ENCODE results near the gene MGRN1.

Gene MGRN1

GRCh38 chr16:4580250-4580649 lies 44.4 kb upstream of the MGRN1 start:
- TF ChIP-seq FOXP2 (optimal IDR thresholded peaks at IDR 0.05; ENCODE audit: borderline replicate concordance, extremely low read depth, extremely low read length, insufficient read depth) (no peak), SIN3A (IDR thresholded peaks at IDR 0.05; ENCODE audit: borderline replicate concordance, insufficient read depth, low read length) (no peak), POLR2AphosphoS5 (IDR thresholded peaks at IDR 0.05; ENCODE audit: low read depth, low read length) (no peak), REST (IDR thresholded peaks at IDR 0.05; ENCODE audit: insufficient read depth in 1 of 2, low read depth in 2 of 2, low read length in 2 of 2) (no peak), TAF1 (IDR thresholded peaks at IDR 0.05; ENCODE audit: borderline replicate concordance, insufficient read depth, low read length) (no peak)

- no peak for TF ChIP-seq POLR2AphosphoS5 (IDR thresholded peaks at IDR 0.05; ENCODE audit: low read depth, low read length)
- TF ChIP-seq SIN3A (IDR thresholded peaks at IDR 0.05; ENCODE audit: borderline replicate concordance, insufficient read depth, low read length), result no peak
- no peak for TF ChIP-seq FOXP2 (optimal IDR thresholded peaks at IDR 0.05; ENCODE audit: borderline replicate concordance, extremely low read depth, extremely low read length, insufficient read depth)
- no peak for TF ChIP-seq REST (IDR thresholded peaks at IDR 0.05; ENCODE audit: insufficient read depth in 1 of 2, low read depth in 2 of 2, low read length in 2 of 2)
- no peak for TF ChIP-seq TAF1 (IDR thresholded peaks at IDR 0.05; ENCODE audit: borderline replicate concordance, insufficient read depth, low read length)
Measured at GRCh38 chr16:4583906-4584305, 40.7 kb upstream of the MGRN1 start.

GRCh38 chr16:4586291-4586690 lies 38.3 kb upstream of the MGRN1 start:
- TF ChIP-seq REST (IDR thresholded peaks at IDR 0.05; ENCODE audit: insufficient read depth in 1 of 2, low read depth in 2 of 2, low read length in 2 of 2), result no peak
- no peak for TF ChIP-seq POLR2AphosphoS5 (IDR thresholded peaks at IDR 0.05; ENCODE audit: low read depth, low read length)
- TF ChIP-seq FOXP2 (optimal IDR thresholded peaks at IDR 0.05; ENCODE audit: borderline replicate concordance, extremely low read depth, extremely low read length, insufficient read depth), result no peak
- no peak for TF ChIP-seq TAF1 (IDR thresholded peaks at IDR 0.05; ENCODE audit: borderline replicate concordance, insufficient read depth, low read length)
- TF ChIP-seq SIN3A (IDR thresholded peaks at IDR 0.05; ENCODE audit: borderline replicate concordance, insufficient read depth, low read length), result no peak

- TF ChIP-seq TAF1 (IDR thresholded peaks at IDR 0.05; ENCODE audit: borderline replicate concordance, insufficient read depth, low read length), result no peak
- TF ChIP-seq SIN3A (IDR thresholded peaks at IDR 0.05; ENCODE audit: borderline replicate concordance, insufficient read depth, low read length), result no peak
- TF ChIP-seq FOXP2 (optimal IDR thresholded peaks at IDR 0.05; ENCODE audit: borderline replicate concordance, extremely low read depth, extremely low read length, insufficient read depth), result no peak
- TF ChIP-seq POLR2AphosphoS5 (IDR thresholded peaks at IDR 0.05; ENCODE audit: low read depth, low read length), result no peak
- TF ChIP-seq REST (IDR thresholded peaks at IDR 0.05; ENCODE audit: insufficient read depth in 1 of 2, low read depth in 2 of 2, low read length in 2 of 2), result no peak
Measured at GRCh38 chr16:4588386-4588785, 36.2 kb upstream of the MGRN1 start.

GRCh38 chr16:4588961-4589360 lies 35.7 kb upstream of the MGRN1 start:
- TF ChIP-seq POLR2AphosphoS5 (IDR thresholded peaks at IDR 0.05; ENCODE audit: low read depth, low read length), result no peak
- no peak for TF ChIP-seq TAF1 (IDR thresholded peaks at IDR 0.05; ENCODE audit: borderline replicate concordance, insufficient read depth, low read length)
- TF ChIP-seq REST (IDR thresholded peaks at IDR 0.05; ENCODE audit: insufficient read depth in 1 of 2, low read depth in 2 of 2, low read length in 2 of 2), result no peak
- no peak for TF ChIP-seq SIN3A (IDR thresholded peaks at IDR 0.05; ENCODE audit: borderline replicate concordance, insufficient read depth, low read length)
- no peak for TF ChIP-seq FOXP2 (optimal IDR thresholded peaks at IDR 0.05; ENCODE audit: borderline replicate concordance, extremely low read depth, extremely low read length, insufficient read depth)
